ENCODE measurements around the gene CFAP221.

Gene CFAP221

DNA sequence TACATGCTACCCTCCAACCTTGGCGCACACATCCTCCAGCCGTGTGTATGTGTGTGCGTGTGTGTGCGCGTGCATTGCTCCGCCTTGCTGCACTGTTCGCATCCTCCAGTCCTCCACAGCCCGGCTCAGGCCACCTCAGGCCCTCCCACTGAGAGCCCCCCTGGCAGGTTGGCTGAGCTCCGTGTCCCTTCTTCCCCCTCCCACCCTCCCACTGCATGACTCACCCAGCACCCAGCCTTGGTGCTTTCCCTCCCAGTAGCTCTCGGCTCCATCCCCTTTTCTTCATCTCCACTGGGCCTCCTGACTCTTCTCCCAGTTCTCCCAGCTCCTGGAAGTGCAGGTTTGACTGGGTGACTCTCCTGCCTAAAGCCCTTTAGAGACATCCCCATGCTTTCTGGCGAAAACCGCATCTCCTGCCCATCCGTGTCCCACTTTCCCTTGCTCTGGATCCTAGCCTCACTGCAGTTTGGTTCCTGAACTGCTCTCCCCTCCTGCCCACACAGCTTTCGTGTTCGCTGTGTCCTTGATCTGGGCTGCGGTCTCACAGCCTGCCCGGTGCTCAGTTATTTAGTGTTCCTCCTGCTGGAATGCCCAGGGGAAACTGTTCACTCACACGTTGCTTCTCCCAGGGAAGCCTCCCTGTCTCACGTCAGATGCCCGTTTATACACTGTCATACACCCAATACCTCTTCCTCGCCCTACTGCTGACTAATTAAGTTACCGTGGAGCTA, 139.6 kb downstream of the CFAP221 start:
- no peak for DNase-seq (ENCODE audit: low read depth)
- TF ChIP-seq, protein P1, sequence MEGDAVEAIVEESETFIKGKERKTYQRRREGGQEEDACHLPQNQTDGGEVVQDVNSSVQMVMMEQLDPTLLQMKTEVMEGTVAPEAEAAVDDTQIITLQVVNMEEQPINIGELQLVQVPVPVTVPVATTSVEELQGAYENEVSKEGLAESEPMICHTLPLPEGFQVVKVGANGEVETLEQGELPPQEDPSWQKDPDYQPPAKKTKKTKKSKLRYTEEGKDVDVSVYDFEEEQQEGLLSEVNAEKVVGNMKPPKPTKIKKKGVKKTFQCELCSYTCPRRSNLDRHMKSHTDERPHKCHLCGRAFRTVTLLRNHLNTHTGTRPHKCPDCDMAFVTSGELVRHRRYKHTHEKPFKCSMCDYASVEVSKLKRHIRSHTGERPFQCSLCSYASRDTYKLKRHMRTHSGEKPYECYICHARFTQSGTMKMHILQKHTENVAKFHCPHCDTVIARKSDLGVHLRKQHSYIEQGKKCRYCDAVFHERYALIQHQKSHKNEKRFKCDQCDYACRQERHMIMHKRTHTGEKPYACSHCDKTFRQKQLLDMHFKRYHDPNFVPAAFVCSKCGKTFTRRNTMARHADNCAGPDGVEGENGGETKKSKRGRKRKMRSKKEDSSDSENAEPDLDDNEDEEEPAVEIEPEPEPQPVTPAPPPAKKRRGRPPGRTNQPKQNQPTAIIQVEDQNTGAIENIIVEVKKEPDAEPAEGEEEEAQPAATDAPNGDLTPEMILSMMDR (IDR thresholded peaks at IDR 0.05; ENCODE audit: control insufficient read depth, extremely low read depth, insufficient read depth), result no peak
- no peak overlapping the region for H3K4me3 ChIP-seq (ENCODE audit: low read depth, low read length)

DNA sequence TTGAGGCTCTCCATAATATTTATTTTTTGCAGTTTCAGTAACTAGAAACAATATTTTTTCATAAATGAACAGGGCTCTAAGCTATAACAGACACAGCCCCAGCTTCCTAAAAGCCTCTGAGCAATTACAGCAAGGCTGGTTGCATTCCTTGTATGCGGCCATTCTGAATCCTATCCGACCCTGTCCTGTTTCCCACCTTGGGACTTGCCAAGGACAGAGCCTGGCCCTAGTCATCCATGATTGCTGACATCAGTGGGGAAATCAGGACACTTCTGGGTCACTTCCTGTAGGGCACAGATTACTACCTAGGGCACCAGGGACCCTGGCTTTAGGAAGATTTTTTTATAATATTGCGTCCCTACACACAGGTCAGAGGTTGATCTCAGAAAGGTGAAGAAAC, 140.3 kb downstream of the CFAP221 start:
- DNase-seq (ENCODE audit: low read depth), result no peak
- H3K4me3 ChIP-seq (ENCODE audit: low read depth, low read length), result no peak overlapping the region
- TF ChIP-seq, protein P1 (IDR thresholded peaks at IDR 0.05; ENCODE audit: control insufficient read depth, extremely low read depth, insufficient read depth), result no peak

DNA sequence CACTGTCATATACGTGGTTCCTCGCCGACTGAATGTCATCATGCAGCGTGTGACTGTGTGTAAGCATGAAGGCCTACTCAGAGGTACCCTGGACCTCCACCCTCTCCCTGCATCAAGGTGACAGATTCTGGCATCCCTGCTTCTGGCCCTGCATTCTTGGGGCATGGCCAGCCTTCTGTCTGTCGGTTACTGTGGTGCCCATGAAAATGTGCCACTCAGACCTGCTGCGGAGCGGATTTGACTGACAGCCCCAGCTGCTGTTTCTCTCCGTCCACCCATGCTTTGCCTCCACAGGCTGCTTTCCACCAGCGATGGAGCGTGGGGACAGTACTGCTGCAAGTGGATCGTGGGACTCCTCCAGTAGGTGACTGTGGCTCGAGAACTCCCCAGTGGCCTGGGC, 144.4 kb downstream of the CFAP221 start:
- no peak for DNase-seq (ENCODE audit: low read depth)
- no peak overlapping the region for H3K4me3 ChIP-seq (ENCODE audit: low read depth, low read length)
- TF ChIP-seq, protein P1 (IDR thresholded peaks at IDR 0.05; ENCODE audit: control insufficient read depth, extremely low read depth, insufficient read depth), result no peak

DNA sequence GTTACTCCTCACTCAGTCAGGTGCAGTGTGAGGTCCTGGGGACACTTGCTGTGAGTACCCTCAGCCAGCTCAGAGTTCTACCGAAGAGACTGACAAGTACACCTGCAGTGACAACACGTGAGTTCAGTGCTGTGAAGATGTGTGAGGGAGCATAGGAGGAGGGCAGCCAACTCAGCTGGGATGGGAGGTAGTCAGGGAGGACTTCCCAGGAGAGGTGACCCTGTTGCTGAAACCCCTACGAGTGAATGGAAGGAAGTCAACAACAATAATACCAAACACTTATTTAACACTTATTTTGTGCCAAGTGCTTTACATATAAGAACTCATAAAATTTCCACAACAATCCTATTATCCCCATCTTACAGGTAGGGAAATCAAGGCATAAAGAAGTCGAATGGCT, 145.0 kb downstream of the CFAP221 start:
- no peak for DNase-seq (ENCODE audit: low read depth)
- no peak overlapping the region for H3K4me3 ChIP-seq (ENCODE audit: low read depth, low read length)
- TF ChIP-seq, protein P1 (IDR thresholded peaks at IDR 0.05; ENCODE audit: control insufficient read depth, extremely low read depth, insufficient read depth), result no peak

DNA sequence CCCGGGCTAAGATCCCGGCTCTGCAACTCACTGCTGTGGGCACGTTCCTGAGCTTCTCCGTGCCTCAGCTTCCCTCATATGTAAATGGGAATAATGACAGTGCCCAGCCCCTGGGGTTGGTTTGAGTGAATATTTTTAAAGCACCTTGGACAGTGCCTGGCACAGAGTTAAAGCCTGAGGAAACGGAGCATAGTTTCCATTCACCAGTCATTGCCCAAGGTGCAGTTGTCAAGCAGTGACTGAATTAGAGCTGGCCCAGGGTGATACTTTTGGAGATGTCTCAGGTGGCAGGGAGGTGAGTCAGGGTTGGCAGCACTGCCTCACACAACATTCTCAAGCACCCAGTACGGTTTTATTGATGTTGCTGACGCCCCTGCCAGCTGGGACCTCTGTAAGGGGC, 146.9 kb downstream of the CFAP221 start:
- H3K4me3 ChIP-seq (ENCODE audit: low read depth, low read length), result no peak overlapping the region
- no peak for DNase-seq (ENCODE audit: low read depth)
- TF ChIP-seq, protein P1 (IDR thresholded peaks at IDR 0.05; ENCODE audit: control insufficient read depth, extremely low read depth, insufficient read depth), result no peak

DNA sequence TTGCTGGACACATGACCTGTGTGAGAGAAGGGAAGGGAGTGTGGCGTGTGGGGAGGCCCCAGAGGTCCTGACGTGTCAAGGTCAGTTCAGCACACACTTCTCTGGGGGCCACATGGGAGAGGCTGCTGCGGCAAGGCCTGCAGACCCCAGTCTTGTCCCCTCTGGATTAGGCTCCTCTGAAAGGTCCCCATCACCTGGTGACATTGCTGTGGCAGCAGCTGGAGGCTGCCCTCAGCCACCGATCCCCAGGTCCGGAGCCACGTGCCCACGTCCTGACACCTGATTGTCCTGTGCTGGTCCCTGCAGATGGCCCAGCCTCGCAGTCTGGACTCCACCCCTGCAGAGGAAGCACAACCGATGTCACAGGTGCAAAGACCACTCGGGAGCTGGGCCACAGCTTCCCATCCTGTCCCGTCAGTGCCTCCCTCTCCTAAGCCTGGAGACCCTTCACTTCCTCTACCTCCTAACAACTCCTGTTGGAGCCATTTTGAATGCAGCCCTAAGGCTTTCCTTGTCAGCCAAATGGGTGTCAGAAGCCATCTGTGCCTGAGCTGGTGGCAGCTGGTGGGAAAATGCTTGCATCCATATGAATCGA, 147.5 kb downstream of the CFAP221 start:
- no peak for DNase-seq (ENCODE audit: low read depth)
- no peak overlapping the region for H3K4me3 ChIP-seq (ENCODE audit: low read depth, low read length)
- TF ChIP-seq, protein P1 (IDR thresholded peaks at IDR 0.05; ENCODE audit: control insufficient read depth, extremely low read depth, insufficient read depth), result no peak

DNA sequence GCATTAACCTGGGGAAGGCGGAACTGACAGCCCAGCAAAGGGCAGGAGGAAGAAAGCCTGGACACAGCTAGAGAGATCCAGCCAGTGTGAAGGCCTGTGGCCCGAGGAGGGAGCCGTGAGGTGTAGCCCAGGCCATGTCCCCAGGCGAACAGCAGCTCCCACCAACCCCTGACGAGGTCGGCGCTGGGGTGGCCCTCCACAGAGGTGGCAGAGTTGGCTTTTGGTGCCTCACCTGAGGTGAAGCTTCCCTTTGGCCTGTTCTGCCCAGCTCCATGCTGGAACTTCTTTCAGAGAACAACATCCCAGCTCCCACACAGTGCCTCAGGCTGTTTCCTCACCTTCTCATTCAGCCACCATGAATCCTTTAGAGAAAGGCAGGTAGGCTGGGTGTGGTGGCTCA, 148.1 kb downstream of the CFAP221 start:
- TF ChIP-seq, protein P1 (IDR thresholded peaks at IDR 0.05; ENCODE audit: control insufficient read depth, extremely low read depth, insufficient read depth), result no peak
- H3K4me3 ChIP-seq (ENCODE audit: low read depth, low read length), result no peak overlapping the region
- no peak for DNase-seq (ENCODE audit: low read depth)
